Ureter (tissue), 1 donor: Measurements from ENCODE around the gene SPDL1. TPM values are rescaled to one million over a fixed set of nuclear protein-coding genes. Genes with fewer than 3 reads are reported as not detected.

Experiments used
- DNase-seq: peaks from one replicate; pipeline ENCODE4 v3.0.0-alpha.2; 2020; ENCODE audit warnings: low spot score
- total RNA-seq: library from RNA; stranded (reverse); gene quantifications from one replicate; pipeline ENCODE4 v1.2.4, GENCODE V29; 2023
- donor health status: DM: yes; HTN: yes; CAD: no.

The SPDL1 gene
- total RNA-seq, 1 donor from 2014 or later = 10.4 TPM

DNA sequence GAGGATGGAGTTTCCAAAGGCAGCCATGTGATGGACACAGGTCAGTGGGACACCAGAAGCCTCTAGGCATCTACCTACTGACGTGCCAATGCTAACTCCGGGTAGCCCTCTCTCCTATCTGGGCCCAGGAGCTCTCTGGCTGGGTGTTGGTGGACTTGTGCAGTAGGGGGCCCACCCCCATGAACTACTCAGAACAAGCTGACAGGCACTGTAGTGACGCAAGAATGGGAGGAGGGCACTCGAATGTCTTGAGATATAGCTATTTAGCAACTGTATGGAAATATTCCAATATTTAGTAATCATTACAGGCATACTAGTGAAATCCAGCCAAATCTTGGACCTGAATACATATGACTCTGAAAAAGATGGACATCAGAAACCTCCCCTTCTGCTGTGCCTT is 47.8 kb downstream of the SPDL1 start:
- DNase-seq = no peak

DNA sequence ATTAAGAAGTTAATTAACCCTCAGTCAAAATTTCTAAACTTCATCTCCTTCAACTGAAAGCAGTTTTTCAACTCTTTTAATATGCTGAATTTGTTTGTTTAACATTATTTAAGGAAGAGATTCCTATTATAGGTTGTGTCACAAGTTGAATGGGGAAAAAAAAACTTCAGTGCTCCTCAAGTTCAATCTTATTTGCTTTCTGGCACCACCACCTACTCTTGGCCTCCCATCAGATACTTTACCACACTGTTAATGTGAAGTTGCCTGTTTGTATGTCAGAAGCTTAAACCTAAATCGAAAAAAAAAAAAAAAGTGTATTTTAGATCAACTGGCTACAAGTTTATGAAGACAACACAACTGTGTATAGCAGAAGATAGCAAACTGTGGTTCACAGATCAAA is 49.4 kb downstream of the SPDL1 start:
- no peak for DNase-seq

DNA sequence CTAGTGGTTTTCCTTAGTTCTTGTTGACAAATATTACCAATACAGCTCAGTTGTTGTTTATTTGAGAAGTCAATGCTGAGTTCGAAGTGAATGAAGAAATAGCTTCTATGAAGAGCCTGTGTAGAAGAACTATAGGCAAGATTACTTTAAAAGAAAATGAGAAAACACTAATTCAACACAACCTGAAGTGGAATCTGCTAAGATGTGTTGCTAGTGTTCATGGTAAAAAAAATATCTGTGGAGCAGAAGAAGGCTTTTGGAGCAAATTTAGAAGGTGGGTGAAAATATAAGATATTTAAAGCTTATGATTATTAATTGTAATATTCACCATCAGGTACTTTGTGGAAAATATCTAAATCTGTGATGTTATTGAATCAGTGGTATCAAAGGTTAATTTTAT is 51.0 kb downstream of the SPDL1 start:
- no peak for DNase-seq

DNA sequence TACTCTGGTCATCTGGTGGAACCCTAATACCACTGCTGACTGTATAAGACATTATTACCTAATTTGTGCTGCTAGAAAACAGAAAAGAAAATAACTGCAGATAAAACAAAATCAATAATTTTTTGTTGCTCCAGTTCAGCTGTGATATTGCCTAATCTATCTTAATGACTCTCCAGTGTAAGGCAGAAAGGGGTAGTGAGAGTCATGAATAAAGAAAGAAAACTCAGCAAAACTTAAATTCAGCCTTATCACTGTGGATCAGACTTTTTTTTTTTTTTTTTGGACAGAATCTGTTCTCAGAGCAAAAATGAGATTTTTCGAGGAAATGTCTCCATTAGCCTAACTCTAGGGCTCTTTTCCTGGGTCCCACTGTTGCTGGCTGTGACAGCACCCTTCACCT is 52.4 kb downstream of the SPDL1 start:
- DNase-seq = no peak

DNA sequence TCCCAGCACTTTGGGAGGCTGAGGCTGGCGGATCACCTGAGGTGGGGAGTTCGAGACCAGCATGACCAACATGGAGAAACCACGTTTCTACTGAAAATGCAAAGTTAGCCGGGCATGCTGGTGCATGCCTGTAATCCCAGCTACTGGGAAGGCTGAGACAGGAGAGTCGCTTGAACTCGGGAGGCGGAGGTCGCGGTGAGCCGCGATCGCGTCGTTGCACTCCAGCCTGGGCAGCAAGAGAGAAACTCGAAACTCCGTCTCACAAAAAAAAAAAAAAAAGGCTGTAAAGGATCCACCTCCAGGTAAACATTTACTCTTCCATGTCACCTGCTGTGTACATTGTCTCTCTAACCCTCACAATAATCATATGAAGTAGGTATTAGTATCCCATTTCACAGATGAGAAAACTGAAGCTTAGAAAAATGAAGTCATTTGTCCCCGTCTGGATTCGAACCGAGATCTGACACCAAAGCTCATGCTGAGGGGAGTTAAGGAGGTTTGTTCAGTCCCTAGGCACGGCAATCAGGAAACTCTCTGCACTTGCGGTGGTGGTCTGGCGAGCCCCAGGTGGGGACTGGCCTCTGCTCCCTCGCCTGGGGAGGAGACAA is 53.0 kb downstream of the SPDL1 start:
- no peak for DNase-seq

DNA sequence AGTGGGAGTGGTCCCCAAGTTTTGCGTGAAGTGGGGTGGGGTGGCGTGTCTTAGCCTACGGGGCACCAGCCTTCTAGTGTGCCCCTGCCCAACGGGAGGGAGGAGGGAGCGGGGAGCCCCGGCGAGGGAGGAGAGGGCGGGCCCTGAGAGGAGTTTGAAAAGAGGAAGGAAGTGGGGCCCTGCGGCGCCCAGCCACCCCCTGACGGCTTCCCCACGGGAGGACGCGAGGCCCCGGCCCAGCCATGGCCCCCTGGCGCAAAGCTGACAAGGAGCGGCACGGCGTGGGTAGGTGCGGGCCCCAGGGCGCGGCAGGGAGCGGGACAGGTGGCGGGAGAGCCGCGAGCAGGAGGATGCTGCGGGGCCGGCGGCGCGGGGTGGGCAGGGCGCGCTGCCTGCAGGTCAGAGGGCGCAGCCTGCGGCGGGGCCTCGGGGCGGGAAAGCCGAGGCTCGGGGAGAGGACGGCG is 53.5 kb downstream of the SPDL1 start, which contains the start of gene DOCK2:
TSS of gene DOCK2 (plus strand) at position 191 of the 464 bp plus-strand sequence. CDS start at position 243, 52 bp downstream.
- DNase-seq = peak; percentile 56

GRCh38 chr5:169637549-169638121 is 54.1 kb downstream of the SPDL1 start:
- DNase-seq = no peak

DNA sequence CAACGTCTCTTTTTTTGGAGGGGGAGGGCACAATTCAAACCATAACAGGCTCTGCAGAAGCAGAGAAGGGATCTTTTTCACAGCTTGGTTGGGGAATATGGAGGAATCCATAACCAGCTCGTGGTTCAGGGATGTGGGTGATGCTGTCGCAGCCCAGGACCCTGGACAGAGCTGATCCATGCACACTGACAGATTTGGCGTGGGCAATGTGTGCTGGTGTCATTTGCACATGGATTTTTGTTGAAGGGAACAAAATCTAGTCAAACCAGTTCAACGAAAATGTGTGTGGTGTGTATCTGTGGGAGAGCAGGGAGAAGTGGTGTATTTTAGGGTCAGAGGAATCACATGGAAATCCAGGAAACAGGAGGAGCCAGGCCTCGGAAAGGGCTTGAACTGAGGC is 57.7 kb downstream of the SPDL1 start:
- DNase-seq = no peak

GRCh38 chr5:169646856-169647255 is 63.3 kb downstream of the SPDL1 start:
- DNase-seq = no peak

DNA sequence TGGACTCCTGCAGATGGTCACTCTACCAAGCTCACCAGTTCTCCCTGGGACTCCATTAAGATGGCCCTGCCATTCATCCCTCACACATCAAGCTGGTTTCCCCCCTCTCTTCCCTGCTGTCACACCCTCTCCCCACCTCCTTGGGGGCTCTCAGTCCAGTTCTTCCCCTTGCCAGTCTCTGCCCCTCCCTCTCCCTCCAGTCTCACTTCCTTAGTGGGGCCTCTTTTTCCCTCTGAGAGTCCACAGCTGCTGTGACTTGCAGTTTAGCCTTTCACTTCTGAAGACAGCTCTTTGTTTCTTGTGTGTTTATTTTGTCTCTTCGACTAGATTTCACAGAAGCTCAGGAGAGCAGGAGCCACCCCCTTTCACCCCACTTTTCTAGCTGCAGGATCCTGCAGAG is 64.0 kb downstream of the SPDL1 start:
- DNase-seq = no peak

GRCh38 chr5:169648725-169649310 is 65.2 kb downstream of the SPDL1 start:
- no peak for DNase-seq

DNA sequence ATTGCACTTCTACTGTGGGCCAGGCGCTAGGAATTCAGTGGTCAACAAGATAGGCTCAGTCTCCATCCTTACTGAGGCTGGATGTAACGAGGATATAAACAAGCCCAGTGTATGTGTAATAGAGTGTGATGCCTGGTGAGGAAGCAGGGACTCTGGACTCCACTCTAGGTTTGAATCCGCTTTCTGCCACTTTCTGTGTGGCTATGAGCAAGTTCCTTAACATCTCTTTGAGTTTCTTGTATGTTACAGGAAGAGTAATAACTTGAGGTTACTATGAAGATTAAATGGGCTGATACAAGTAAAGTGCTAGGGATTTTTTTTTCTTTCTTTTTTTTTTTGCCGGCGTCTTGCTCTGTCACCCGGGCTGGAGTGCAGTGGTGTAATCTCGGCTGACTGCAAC is 65.9 kb downstream of the SPDL1 start:
- DNase-seq = no peak

DNA sequence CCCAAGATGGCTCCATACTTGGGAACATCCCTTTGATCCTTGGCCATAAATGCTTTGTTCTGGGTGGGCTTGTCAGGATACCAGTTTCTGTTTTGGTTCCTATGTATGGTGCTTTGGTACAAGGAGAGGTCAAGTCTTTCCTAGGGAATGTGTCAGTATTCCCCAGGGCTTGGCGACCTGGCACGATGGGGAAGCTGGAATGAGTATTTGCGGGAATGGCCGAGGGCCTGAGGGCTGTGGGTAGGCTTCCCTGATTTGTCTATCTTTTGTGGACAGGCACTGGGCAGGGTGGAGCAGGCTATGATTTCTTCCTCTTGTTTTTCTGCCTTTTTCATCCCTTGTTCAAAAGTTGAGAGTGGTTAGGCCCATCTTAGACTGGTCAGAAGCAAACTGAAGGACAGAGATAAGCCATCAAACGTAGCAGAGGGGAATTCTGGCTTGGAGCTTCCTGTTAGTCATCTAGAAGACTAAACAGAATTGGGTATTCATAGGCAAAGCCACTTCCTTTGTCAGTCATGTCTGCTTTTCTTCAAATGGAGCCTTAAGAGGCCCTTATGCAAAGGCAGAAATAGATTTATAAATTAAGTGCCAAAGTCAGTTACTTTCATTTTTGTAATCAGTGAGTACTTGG is 67.2 kb downstream of the SPDL1 start:
- DNase-seq = no peak

- DNase-seq = no peak
Measured at GRCh38 chr5:169651526-169651925, 68.0 kb downstream of the SPDL1 start.

DNA sequence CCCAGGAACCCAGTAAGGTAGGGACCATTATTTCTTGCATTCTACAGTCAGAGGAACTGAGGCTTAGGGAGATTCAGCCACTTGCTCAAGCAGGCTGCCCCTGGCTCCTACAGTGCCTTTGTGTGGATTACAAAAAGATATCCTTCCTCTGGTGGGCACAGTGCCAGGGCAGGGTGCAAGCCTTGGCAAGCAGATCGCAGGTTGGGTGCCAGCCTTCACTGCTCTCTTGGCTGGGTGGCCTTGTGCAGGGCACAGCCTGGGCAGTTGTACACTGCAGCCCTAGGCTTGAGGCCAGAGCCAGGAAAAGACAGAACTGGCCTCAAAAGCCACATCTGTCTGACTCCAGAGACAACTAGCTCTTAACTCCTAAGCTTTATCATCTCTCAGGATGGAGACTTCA is 68.5 kb downstream of the SPDL1 start:
- no peak for DNase-seq

GRCh38 chr5:169653091-169653490 is 69.5 kb downstream of the SPDL1 start:
- no peak for DNase-seq

Other genes starting within 250 kb of the SPDL1 start
- gene DOCK2, start 53.5 kb downstream of the SPDL1 start, total RNA-seq = 22.4 TPM